NCI-H748 (cell line): ENCODE measurements around the gene KBTBD2.
"Not testable (repeated sequence)": the region's sequence is repeated elsewhere in the genome, so short reads cannot be mapped to it uniquely, and the experiment has no call there.

ENCODE experiments used
- DNase-seq: peaks from one replicate; lab custom pipeline; 2025; ENCODE audit not compliant: unreplicated experiment; lab: John Stamatoyannopoulos, UW

The KBTBD2 gene

GRCh38 chr7:32857063-32857462 is 34.5 kb downstream of the KBTBD2 start:
- not testable (repeated sequence) for DNase-seq

GRCh38 chr7:32855837-32856775 is 35.5 kb downstream of the KBTBD2 start:
- not testable (repeated sequence) for DNase-seq

- not testable (repeated sequence) for DNase-seq
Measured at GRCh38 chr7:32850654-32851053, 40.9 kb downstream of the KBTBD2 start.

GRCh38 chr7:32848655-32849054 is 42.9 kb downstream of the KBTBD2 start:
- DNase-seq, result not testable (repeated sequence)

- DNase-seq, result peak; percentile 85
Measured at GRCh38 chr7:32846630-32847225, 44.8 kb downstream of the KBTBD2 start.

- DNase-seq, result not testable (repeated sequence)
Measured at GRCh38 chr7:32844748-32845147, 46.8 kb downstream of the KBTBD2 start.

- DNase-seq, result not testable (repeated sequence)
Measured at GRCh38 chr7:32843763-32844162, 47.8 kb downstream of the KBTBD2 start.

- DNase-seq, result not testable (repeated sequence)
Measured at GRCh38 chr7:32839846-32840245, 51.7 kb downstream of the KBTBD2 start.

GRCh38 chr7:32828996-32829752 is 62.4 kb downstream of the KBTBD2 start:
- not testable (repeated sequence) for DNase-seq
